Coronary artery (tissue), 2 donors: ENCODE results near the gene DRAM1.

Experiments used
- DNase-seq: peaks from one replicate; pipeline ENCODE4 v3.0.0-alpha.2; 2017; ENCODE audit warnings: low spot score
- H3K27ac ChIP-seq, 2 donors: fragments of 200-600 bp; sonication (generic); one replicate each; pipeline ENCODE4 v1.5.1; 2016 to 2019
- H3K4me3 ChIP-seq: fragments of 200-600 bp; sonication (generic); 2 replicates; pipeline ENCODE4 v1.5.1; 2016; ENCODE audit warnings: mild to moderate bottlenecking, moderate library complexity
- CTCF ChIP-seq: fragments of 200-600 bp; sonication (generic); IDR thresholded peaks from one replicate; pipeline ENCODE4 v1.5.1; 2019; ENCODE audit warnings: antibody characterized with exemption

DRAM1 gene

GRCh38 chr12:101924618-101925017 lies 47.2 kb downstream of the DRAM1 start:
- H3K4me3 ChIP-seq: no peak overlapping the region
- no peak for DNase-seq
- TF ChIP-seq CTCF: no peak
- peak overlapping the region in 1 of 2 donors; percentile 82 for H3K27ac ChIP-seq

GRCh38 chr12:101925361-101925760 lies 48.0 kb downstream of the DRAM1 start:
- no peak for TF ChIP-seq CTCF

GRCh38 chr12:101925935-101926334 lies 48.6 kb downstream of the DRAM1 start:
- H3K27ac ChIP-seq: peak overlapping the region; percentile 20 to 75

More at GRCh38 chr12:101925361-101925760, 48.0 kb downstream of the DRAM1 start:
- DNase-seq: peak; percentile 81
- Histone ChIP-seq H3K4me3 (no peak overlapping the region), H3K27ac (peak overlapping the region in 1 of 2 donors; percentile 75)

GRCh38 chr12:101927036-101927435 lies 49.7 kb downstream of the DRAM1 start:
- Histone ChIP-seq H3K4me3 (no peak overlapping the region), H3K27ac (peak overlapping the region in 1 of 2 donors; percentile 53)
- DNase-seq: no peak
- no peak for TF ChIP-seq CTCF

More at GRCh38 chr12:101925935-101926334, 48.6 kb downstream of the DRAM1 start:
- no peak for DNase-seq
- H3K4me3 ChIP-seq: no peak overlapping the region
- TF ChIP-seq CTCF: no peak

- peak overlapping the region in 1 of 2 donors; percentile 57 for H3K27ac ChIP-seq
- no peak overlapping the region for H3K4me3 ChIP-seq
- no peak for TF ChIP-seq CTCF
- no peak for DNase-seq
Observed at GRCh38 chr12:101927999-101928398, 50.6 kb downstream of the DRAM1 start.

- Histone ChIP-seq H3K4me3 (no peak overlapping the region), H3K27ac (peak overlapping the region in 1 of 2 donors; percentile 13)
- TF ChIP-seq CTCF: no peak
- no peak for DNase-seq
Observed at GRCh38 chr12:101928556-101928955, 51.2 kb downstream of the DRAM1 start.

GRCh38 chr12:101929365-101930041 lies 52.1 kb downstream of the DRAM1 start:
- no peak for DNase-seq
- Histone ChIP-seq H3K4me3 (no peak overlapping the region), H3K27ac (no peak overlapping the region)
- no peak for TF ChIP-seq CTCF
